ENCODE results near the gene ROCK2.

ROCK2 gene

DNA sequence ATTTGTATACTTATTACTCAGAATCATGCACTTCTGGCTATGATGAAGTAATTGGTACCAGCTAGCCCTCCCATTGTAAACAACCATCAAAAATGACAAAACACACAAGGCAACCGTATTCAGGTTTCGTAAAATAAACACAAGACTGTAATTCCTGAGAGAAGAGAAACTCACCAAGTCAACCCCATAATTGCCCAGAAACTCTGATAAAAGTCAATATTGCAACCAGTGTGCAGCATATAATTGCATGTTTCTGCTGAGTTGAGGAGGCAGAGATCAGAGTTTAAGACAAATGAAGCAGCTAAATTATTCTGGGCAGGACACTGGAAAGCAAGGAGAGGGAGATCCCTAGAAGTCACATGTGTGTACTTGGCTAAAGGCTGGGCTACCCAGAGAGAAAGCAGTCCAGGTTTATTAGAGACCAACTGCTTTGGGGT is 90.3 kb downstream of the ROCK2 start:
- H3K36me3 ChIP-seq (ENCODE audit: control insufficient read depth in 2 of 2, insufficient read depth in 1 of 2, low read length in 2 of 2), result peaks cover 0 to 3% of the 10 kb centered on the region in 2 experiments; a peak in 1 of 3 replicates
- no peaks in the 10 kb centered on the region for H3K9me3 ChIP-seq (ENCODE audit: control insufficient read depth, insufficient read depth, low read depth, low read length)
- no peak overlapping the region for H3K27ac ChIP-seq (ENCODE audit: extremely low read depth, low read depth, low read length)
- ChIA-PET CTCF (interaction anchor here (0.7 to 0.9 kb wide), 2 partner anchors 20 to 158 kb away, joined by 3 read pairs; no protein-coding TSS in a partner anchor), POLR2A (no interaction called here)
- H3K4me1 ChIP-seq (ENCODE audit: control insufficient read depth, insufficient read depth, low read length), result peaks cover 3% of the 10 kb centered on the region; the same call in 1 of the 2 replicates
- H3K4me3 ChIP-seq (ENCODE audit: low read depth, low read length), result no peak overlapping the region
- TF ChIP-seq ZNF248 (tag by site-specific recombination; IDR thresholded peaks at IDR 0.05) (no peak), ZNF629 (tag by site-specific recombination; IDR thresholded peaks at IDR 0.05) (peak; percentile 75), WT1 (tag by site-specific recombination; IDR thresholded peaks at IDR 0.05) (peak; percentile 80), ZNF830 (tag by site-specific recombination; IDR thresholded peaks at IDR 0.05; ENCODE audit: low read depth) (no peak), MZF1 (tag by site-specific recombination; IDR thresholded peaks at IDR 0.05; ENCODE audit: borderline replicate concordance) (no peak), YY2 (tag by site-specific recombination; IDR thresholded peaks at IDR 0.05) (no peak), KLF1 (tag by site-specific recombination; IDR thresholded peaks at IDR 0.05) (no peak), ZNF843 (tag by site-specific recombination; IDR thresholded peaks at IDR 0.05) (peak; percentile 52), ZIC2 (tag by site-specific recombination; IDR thresholded peaks at IDR 0.05) (no peak), ZBTB17 (tag by site-specific recombination; IDR thresholded peaks at IDR 0.05) (peak; percentile 82), TRIM28 (IDR thresholded peaks at IDR 0.05; ENCODE audit: borderline replicate concordance, low read length) (peak; percentile 72; the same call in 1 of the 2 replicates), ZNF114 (tag by site-specific recombination; IDR thresholded peaks at IDR 0.05) (no peak), ZNF792 (tag by site-specific recombination; IDR thresholded peaks at IDR 0.05) (no peak; the same call in 1 of the 2 replicates), SP3 (tag by site-specific recombination; IDR thresholded peaks at IDR 0.05) (no peak), OSR2 (tag by site-specific recombination; IDR thresholded peaks at IDR 0.05) (peak; percentile 21; the same call in 1 of the 2 replicates), OVOL3 (tag by site-specific recombination; IDR thresholded peaks at IDR 0.05) (no peak), GLIS2 (tag by site-specific recombination; IDR thresholded peaks at IDR 0.05) (no peak), ZNF423 (tag by site-specific recombination; IDR thresholded peaks at IDR 0.05) (no peak), SP7 (tag by site-specific recombination; IDR thresholded peaks at IDR 0.05) (peak; percentile 100), ZNF24 (tag by site-specific recombination; IDR thresholded peaks at IDR 0.05) (0 out of 2 replicates have a peak, but pooled peaks have one; percentile 36), MEIS1 (CRISPR knock-in tag; IDR thresholded peaks at IDR 0.05; ENCODE audit: borderline replicate concordance) (no peak)
- TF ChIP-seq, protein P1, sequence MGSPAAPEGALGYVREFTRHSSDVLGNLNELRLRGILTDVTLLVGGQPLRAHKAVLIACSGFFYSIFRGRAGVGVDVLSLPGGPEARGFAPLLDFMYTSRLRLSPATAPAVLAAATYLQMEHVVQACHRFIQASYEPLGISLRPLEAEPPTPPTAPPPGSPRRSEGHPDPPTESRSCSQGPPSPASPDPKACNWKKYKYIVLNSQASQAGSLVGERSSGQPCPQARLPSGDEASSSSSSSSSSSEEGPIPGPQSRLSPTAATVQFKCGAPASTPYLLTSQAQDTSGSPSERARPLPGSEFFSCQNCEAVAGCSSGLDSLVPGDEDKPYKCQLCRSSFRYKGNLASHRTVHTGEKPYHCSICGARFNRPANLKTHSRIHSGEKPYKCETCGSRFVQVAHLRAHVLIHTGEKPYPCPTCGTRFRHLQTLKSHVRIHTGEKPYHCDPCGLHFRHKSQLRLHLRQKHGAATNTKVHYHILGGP (tag by site-specific recombination; IDR thresholded peaks at IDR 0.05), result peak; percentile 73; the same call in 1 of the 2 replicates
- TF ChIP-seq, protein P2, sequence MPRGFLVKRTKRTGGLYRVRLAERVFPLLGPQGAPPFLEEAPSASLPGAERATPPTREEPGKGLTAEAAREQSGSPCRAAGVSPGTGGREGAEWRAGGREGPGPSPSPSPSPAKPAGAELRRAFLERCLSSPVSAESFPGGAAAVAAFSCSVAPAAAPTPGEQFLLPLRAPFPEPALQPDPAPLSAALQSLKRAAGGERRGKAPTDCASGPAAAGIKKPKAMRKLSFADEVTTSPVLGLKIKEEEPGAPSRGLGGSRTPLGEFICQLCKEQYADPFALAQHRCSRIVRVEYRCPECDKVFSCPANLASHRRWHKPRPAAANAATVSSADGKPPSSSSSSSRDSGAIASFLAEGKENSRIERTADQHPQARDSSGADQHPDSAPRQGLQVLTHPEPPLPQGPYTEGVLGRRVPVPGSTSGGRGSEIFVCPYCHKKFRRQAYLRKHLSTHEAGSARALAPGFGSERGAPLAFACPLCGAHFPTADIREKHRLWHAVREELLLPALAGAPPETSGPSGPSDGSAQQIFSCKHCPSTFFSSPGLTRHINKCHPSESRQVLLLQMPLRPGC (tag by site-specific recombination; IDR thresholded peaks at IDR 0.05), result 0 out of 2 replicates have a peak, but pooled peaks have one; percentile 42
- TF ChIP-seq, protein P3, sequence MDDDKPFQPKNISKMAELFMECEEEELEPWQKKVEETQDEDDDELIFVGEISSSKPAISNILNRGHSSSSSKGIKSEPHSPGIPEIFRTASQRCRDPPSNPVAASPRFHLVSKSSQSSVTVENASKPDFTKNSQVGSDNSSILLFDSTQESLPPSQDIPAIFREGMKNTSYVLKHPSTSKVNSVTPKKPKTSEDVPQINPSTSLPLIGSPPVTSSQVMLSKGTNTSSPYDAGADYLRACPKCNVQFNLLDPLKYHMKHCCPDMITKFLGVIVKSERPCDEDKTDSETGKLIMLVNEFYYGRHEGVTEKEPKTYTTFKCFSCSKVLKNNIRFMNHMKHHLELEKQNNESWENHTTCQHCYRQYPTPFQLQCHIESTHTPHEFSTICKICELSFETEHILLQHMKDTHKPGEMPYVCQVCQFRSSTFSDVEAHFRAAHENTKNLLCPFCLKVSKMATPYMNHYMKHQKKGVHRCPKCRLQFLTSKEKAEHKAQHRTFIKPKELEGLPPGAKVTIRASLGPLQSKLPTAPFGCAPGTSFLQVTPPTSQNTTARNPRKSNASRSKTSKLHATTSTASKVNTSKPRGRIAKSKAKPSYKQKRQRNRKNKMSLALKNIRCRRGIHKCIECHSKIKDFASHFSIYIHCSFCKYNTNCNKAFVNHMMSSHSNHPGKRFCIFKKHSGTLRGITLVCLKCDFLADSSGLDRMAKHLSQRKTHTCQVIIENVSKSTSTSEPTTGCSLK (tag by site-specific recombination; IDR thresholded peaks at IDR 0.05), result no peak
- TF ChIP-seq, protein P4, sequence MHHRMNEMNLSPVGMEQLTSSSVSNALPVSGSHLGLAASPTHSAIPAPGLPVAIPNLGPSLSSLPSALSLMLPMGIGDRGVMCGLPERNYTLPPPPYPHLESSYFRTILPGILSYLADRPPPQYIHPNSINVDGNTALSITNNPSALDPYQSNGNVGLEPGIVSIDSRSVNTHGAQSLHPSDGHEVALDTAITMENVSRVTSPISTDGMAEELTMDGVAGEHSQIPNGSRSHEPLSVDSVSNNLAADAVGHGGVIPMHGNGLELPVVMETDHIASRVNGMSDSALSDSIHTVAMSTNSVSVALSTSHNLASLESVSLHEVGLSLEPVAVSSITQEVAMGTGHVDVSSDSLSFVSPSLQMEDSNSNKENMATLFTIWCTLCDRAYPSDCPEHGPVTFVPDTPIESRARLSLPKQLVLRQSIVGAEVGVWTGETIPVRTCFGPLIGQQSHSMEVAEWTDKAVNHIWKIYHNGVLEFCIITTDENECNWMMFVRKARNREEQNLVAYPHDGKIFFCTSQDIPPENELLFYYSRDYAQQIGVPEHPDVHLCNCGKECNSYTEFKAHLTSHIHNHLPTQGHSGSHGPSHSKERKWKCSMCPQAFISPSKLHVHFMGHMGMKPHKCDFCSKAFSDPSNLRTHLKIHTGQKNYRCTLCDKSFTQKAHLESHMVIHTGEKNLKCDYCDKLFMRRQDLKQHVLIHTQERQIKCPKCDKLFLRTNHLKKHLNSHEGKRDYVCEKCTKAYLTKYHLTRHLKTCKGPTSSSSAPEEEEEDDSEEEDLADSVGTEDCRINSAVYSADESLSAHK (tag by site-specific recombination; IDR thresholded peaks at IDR 0.05), result peak; percentile 59
- TF ChIP-seq, protein P5, sequence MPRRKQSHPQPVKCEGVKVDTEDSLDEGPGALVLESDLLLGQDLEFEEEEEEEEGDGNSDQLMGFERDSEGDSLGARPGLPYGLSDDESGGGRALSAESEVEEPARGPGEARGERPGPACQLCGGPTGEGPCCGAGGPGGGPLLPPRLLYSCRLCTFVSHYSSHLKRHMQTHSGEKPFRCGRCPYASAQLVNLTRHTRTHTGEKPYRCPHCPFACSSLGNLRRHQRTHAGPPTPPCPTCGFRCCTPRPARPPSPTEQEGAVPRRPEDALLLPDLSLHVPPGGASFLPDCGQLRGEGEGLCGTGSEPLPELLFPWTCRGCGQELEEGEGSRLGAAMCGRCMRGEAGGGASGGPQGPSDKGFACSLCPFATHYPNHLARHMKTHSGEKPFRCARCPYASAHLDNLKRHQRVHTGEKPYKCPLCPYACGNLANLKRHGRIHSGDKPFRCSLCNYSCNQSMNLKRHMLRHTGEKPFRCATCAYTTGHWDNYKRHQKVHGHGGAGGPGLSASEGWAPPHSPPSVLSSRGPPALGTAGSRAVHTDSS (tag by site-specific recombination; IDR thresholded peaks at IDR 0.05), result no peak
- TF ChIP-seq, protein P6, sequence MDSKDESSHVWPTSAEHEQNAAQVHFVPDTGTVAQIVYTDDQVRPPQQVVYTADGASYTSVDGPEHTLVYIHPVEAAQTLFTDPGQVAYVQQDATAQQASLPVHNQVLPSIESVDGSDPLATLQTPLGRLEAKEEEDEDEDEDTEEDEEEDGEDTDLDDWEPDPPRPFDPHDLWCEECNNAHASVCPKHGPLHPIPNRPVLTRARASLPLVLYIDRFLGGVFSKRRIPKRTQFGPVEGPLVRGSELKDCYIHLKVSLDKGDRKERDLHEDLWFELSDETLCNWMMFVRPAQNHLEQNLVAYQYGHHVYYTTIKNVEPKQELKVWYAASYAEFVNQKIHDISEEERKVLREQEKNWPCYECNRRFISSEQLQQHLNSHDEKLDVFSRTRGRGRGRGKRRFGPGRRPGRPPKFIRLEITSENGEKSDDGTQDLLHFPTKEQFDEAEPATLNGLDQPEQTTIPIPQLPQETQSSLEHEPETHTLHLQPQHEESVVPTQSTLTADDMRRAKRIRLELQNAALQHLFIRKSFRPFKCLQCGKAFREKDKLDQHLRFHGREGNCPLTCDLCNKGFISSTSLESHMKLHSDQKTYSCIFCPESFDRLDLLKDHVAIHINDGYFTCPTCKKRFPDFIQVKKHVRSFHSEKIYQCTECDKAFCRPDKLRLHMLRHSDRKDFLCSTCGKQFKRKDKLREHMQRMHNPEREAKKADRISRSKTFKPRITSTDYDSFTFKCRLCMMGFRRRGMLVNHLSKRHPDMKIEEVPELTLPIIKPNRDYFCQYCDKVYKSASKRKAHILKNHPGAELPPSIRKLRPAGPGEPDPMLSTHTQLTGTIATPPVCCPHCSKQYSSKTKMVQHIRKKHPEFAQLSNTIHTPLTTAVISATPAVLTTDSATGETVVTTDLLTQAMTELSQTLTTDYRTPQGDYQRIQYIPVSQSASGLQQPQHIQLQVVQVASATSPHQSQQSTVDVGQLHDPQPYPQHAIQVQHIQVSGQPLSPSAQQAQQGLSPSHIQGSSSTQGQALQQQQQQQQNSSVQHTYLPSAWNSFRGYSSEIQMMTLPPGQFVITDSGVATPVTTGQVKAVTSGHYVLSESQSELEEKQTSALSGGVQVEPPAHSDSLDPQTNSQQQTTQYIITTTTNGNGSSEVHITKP (tag by site-specific recombination; IDR thresholded peaks at IDR 0.05), result 0 out of 2 replicates have a peak, but pooled peaks have one; percentile 15

All from HEK293 (cell line).